ENCODE results near the gene ANKRD1.
A peak's percentile ranks its signal among the peaks of the same experiment; 100 is the strongest.
"Not testable (repeated sequence)": the region's sequence is repeated elsewhere in the genome, so short reads cannot be mapped to it uniquely, and the experiment has no call there.

The ANKRD1 gene

GRCh38 chr10:90920986-90921666, at the start of gene ANKRD1:
TSS of gene ANKRD1 (minus strand) at chr10:90921087. CDS start at chr10:90921027, 60 bp downstream.
- DNase-seq, result peak; percentile 58

- DNase-seq, result no peak
These were observed 49.2 kb upstream of the ANKRD1 start for GRCh38 chr10:90969947-90970673.

GRCh38 chr10:90969121-90969534, 48.2 kb upstream of the ANKRD1 start:
- DNase-seq, result no peak

- no peak for DNase-seq
These were observed 47.6 kb upstream of the ANKRD1 start for GRCh38 chr10:90968328-90969081.

- no peak for DNase-seq
These were observed 47.0 kb upstream of the ANKRD1 start for GRCh38 chr10:90967865-90968264.

GRCh38 chr10:90966146-90966545, 45.3 kb upstream of the ANKRD1 start:
- DNase-seq, result no peak

- DNase-seq, result no peak
These were observed 44.8 kb upstream of the ANKRD1 start for GRCh38 chr10:90965720-90966119.

- DNase-seq, result no peak
These were observed 44.0 kb upstream of the ANKRD1 start for GRCh38 chr10:90964781-90965465.

- no peak for DNase-seq
These were observed 42.4 kb upstream of the ANKRD1 start for GRCh38 chr10:90963331-90963730.

GRCh38 chr10:90960355-90960814, 39.5 kb upstream of the ANKRD1 start:
- no peak for DNase-seq

GRCh38 chr10:90959826-90960225, 38.9 kb upstream of the ANKRD1 start:
- no peak for DNase-seq

GRCh38 chr10:90958781-90959180, 37.9 kb upstream of the ANKRD1 start:
- no peak for DNase-seq

GRCh38 chr10:90947030-90947960, 26.4 kb upstream of the ANKRD1 start:
- no peak for DNase-seq

GRCh38 chr10:90945491-90946070, 24.7 kb upstream of the ANKRD1 start:
- no peak for DNase-seq

- no peak for DNase-seq
These were observed 23.9 kb upstream of the ANKRD1 start for GRCh38 chr10:90944749-90945148.

GRCh38 chr10:90942980-90943379, 22.1 kb upstream of the ANKRD1 start:
- not testable (repeated sequence) for DNase-seq

GRCh38 chr10:90939648-90940047, 18.8 kb upstream of the ANKRD1 start:
- no peak for DNase-seq

GRCh38 chr10:90939116-90939515, 18.2 kb upstream of the ANKRD1 start:
- DNase-seq, result no peak

GRCh38 chr10:90937645-90938258, 16.9 kb upstream of the ANKRD1 start:
- no peak for DNase-seq

GRCh38 chr10:90936276-90936659, 15.4 kb upstream of the ANKRD1 start:
- DNase-seq, result no peak

All from eye (tissue), 1 donor.